SKM-1 treated with dmso at 0.1 percent for 144 hours (cell line): Measurements from ENCODE around the gene LRRC37A3.
"Not testable (repeated sequence)": the region's sequence is repeated elsewhere in the genome, so short reads cannot be mapped to it uniquely, and the experiment has no call there.

Experiments used
- DNase-seq: peaks from one replicate; lab custom pipeline; 2025; ENCODE audit not compliant: unreplicated experiment; lab: John Stamatoyannopoulos, UW

The LRRC37A3 gene

DNA sequence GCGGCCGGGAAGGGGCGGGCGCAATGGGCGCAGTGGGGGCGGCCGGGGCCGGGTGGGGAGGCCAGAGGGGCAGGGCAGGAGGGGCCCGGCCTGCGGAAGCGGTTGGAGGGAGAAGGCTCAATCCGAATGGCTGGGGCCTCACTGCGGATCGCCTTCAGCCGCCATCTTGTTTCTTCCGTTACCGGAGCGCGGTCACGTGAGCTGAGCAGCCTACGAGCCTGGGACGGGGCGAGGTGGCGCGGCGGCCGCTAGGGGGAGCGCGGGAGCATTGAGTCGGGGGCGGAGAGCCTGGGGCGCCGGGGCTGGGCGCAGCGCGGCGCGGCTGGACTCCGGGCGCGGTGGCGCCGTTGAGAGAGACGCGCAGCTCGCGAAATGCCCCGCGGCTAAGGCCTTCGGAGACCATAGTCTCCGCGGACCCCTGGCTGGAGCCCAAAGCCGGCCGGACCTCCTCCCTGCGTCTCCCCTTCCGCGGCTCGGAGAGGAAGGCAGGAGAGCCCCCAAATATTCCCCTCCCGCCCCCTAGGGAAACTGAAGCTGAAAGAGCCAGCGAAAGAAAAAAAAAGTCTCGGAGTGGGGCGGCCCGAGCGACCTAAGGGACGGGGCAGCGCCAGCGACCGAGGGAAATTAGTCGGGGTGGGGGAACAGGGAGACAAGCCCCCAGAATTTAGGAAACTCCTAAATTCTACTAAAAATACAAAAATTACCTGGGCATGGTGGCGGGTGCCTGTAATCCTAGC lies at the start of gene LRRC37A3:
Gene LRRC37A3 (minus strand): TSS at position 190 of the 737 bp plus-strand sequence. CDS start 22,221 bp downstream, outside the sequence.
- DNase-seq = peak; percentile 77

DNA sequence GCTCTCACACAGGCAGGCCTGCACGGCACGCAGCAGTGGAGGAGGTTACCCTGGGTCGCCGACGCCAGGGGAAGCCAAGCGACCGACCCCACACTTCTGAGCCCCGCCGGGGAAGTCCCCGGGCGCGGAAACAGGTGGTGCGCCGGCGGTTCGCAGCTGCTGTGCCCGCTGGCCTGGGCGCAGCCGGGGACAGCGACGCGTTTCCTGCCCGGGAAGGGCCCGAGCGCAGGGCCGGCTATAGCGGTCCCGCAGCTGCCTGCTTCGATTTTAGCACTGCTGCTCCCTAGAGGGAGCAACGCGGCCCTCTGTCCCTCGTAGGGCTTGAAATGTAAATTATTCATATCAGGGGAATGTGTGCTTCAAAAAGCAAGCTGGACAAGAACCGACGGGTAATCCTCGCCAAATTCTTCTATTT lies 46.6 kb upstream of the LRRC37A3 start:
- DNase-seq = not testable (repeated sequence)

DNA sequence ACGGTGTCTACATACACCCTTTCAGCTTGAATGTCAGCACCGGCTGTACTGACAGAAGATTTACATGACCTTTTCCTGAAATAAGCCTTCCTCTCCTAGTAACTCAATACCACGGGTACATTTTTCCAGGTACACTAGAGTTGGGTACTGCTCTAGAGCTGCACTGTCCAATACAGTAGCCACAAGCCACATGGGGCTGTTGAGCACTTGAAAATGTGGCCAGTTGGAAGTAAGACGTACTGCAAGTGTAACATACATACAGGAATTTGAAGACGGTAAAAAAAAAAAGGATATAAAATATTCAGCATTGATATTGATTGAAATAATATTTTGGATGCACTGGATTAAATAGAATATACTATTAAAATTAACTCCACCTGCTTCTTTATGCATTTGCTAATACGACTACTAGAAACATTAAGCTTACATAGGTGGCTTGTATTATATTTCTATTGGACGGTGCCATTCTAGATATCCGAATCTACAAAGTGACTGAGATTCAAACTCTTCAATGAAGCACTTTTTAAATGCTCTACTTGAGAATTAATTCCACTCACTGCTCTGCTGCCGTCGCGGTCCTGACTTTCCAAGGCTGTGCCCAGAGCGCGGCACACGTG lies 46.1 kb upstream of the LRRC37A3 start:
- not testable (repeated sequence) for DNase-seq

DNA sequence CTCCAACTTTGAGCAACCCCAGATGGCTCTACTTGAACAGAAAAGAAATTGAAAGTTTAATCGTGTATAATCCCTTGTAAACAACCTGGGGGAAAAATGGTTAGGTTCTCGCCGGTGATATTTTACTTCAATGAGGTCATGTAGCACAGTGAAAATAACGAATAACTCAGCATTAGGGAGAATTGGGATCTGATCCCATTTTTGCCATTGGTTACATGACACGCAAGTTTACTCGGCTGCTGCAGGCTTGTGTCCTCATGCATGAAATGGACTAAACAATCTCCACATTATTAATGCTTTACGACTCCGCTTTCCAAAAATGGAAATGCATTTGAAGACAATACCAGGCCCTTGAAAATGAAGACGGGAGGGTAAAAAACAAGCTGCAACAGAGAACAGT lies 45.5 kb upstream of the LRRC37A3 start:
- DNase-seq = no peak

DNA sequence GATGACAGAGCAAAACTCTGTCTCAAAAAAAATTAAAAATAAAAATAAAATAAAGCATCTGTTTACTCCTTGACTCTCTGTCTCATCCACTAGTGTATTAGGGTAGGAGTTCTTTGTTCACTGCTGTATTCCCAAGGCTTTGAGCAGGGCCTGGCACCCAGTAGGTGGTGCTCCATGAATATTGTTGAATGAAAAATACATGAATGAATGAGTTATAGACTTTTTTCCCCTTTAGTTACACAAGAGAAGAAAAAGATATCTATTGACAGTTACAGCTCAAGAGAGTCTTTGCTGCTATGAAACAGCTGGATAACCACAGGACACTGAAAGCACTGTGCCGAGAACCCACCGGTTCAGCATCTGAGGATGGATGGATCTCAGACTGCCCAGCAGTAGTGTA lies 44.5 kb upstream of the LRRC37A3 start:
- not testable (repeated sequence) for DNase-seq

DNA sequence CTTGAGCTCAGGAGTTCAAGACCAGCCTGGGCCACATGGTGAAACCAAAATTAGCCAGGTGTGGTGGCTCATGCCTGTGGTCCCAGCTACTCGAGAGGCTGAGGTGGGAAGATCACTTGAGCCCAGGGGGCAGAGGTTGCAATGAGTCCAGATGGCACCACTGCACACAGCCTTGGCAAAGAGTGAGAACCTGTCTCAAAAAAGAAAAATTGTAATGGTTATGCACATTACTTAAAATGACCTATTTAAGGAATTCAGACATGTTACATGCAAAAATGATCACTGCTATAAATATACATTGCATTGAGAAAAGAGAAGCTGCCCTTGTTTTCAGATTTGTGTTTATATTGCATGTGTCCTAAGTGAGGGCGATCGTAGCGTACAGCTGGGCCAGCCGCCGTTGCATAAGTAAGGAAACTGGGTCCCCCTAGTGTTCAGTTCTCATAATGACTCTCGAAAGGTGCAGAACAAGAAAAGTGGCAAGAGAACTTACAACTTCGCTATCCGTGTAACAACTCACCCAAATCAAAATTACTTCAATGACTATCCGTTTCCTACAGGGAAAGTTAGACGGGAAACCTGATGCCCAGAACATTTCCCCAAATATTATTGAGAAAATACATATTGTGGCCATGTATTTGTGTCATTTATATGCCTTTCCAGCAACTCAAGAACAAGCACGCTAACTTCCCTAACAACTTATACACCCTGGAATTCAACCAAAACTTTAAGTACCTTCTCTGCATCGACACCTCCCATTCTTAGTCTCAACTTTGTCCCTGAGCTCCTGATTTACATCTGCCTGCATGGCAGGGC lies 42.5 kb upstream of the LRRC37A3 start:
- DNase-seq = peak; percentile 69

DNA sequence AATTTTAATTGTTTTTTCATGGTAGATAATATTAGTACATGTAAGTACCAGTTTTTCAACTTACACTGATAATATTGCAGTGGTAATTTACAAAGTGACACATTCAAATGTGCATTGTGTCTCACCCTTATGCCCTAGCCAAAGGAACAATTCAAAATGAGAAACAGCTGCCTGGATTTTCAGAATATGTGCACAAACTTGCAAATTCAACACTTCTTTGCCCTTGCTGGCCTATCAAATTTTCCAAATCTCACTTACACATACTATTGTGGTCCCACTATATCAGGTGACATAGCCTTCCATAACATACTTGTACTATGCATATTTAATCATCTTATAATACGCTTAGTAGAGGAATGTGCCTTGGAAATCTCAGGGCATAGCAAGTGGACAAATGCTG lies 32.6 kb upstream of the LRRC37A3 start:
- no peak for DNase-seq

DNA sequence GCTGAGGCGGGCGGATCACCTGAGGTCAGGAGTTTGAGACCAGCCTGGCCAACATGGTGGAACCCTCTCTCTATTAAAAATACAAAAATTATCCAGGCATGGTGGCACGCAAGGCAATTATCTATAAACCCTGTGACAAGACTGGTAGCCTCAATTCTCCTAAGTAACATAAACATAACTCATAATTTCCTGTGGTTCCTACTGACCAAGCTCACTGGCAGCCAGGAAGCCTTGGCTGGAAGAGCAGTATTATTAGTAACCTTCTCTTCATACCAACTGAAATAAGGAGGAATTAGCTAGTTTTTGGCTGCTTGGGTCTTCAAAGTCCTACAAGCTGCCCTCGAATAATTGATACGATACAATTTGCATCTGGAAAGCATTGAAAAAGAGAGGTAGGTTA lies 31.6 kb upstream of the LRRC37A3 start:
- DNase-seq = no peak

DNA sequence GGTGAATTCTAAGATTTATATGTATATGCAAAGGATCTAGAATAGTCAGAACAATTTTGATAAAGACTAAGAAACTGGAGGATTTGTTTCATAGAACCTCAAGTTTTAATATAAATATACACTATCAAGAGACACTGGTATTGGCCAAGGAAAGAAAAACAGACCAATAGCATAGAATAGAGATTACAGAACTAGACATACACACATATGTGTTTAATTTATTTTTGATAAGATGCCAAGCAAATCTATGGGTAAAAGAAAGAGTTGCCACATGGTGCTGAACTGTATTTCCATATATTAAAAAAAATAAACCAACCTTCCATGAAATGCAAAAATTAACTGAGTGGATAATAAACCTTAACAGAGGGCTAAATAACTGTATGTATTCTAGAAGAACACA lies 27.9 kb upstream of the LRRC37A3 start:
- no peak for DNase-seq

DNA sequence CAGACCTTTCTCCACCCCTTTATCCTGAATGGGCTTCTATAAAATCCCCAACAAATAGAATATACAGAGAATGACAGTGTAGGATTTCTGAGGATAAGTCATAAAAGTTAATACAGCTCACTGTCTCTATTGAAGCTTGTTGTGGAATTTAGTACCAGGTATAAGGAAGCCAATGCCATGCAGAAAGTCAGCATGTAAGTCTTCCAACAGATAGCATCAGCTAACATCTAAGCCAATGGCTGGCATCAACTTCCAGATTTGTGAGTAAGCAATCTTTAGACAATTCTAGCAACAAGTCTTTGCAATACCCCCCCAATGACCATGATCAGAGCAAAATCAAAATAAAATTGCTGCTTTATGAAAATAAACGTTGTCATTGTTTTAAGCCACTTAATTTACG lies 22.5 kb upstream of the LRRC37A3 start:
- no peak for DNase-seq

DNA sequence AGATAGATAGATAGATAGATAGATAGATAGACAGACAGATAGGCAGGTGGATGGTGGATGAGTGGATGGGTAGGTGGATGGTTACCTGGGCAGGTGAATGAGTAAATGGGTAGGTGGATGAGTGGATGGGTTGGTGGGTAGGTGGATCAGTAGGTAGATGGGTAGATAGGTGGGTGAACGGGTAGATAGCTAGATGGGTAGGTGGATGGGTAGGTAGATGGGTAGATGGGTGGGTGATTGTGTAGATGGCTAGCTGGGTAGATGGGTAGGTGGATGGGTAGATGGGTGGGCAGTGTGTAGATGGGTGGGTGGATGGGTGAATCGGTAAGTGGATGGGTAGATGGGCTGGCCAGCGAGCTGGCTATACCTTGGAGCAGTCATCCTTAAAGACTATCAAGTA lies 21.8 kb upstream of the LRRC37A3 start:
- no peak for DNase-seq

DNA sequence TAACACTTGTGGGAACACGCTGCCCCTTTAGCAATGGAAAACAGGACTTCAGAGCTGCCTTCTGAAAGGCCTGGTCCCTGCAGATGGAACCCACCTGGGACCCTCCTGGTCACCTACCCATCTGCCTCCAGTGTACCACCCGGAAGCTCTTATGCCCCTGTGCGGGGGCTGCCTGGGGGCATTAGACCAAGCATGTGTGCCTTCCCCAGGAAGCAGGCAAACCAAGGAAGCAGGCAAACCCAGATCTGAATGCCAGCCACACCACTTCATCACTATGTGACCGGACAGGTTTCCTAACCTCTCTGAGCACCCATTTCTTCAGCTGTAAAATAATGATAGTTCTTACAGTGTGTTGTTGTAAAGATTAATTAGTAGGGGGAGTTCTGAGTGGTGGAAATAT lies 20.8 kb upstream of the LRRC37A3 start:
- no peak for DNase-seq

DNA sequence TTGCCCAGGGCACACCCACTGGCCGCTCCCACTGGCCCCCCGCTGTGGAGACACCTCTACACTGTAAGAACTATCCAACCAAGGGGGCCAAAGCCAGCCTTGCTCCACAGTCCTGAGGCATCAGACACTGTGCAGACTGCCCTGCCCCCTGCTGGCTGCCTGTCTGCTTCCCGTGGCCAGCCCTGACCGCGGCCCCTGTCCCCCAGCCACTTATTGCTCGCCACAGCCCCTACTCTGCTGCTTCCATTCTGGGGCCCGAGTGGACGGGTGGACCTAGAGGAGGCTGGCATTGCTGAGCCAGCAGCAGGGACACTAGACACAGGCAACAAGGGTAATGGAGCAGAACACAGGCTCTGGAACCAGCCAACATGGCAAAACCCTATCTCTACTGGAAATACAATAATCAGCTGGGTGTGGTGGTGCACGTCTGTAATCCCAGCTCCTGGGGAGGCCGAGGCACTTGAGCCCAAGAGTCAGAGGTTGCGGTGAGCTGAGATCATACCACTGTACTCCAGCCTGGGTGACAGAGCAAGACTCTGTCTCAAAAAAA lies 19.7 kb upstream of the LRRC37A3 start:
- peak; percentile 0 for DNase-seq

DNA sequence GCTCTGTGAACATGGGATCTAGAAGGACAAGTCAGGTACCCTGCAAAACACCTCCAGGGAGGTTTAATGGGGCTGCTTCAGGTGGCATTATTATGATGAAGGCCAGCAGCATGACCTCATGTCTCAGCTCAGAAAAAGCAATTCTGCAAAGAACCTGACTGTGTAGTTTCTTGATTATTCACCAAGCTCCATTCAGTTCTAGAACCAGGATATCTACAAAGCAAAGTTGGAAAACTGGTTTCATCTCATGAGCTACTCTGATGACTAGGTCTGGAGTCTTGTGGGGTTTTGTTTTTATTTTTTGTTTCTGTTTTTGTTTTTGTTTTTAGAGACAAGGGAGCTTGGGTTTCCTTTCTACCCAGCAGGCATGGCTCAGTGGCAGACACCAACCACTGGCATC lies 19.0 kb upstream of the LRRC37A3 start:
- DNase-seq = no peak

DNA sequence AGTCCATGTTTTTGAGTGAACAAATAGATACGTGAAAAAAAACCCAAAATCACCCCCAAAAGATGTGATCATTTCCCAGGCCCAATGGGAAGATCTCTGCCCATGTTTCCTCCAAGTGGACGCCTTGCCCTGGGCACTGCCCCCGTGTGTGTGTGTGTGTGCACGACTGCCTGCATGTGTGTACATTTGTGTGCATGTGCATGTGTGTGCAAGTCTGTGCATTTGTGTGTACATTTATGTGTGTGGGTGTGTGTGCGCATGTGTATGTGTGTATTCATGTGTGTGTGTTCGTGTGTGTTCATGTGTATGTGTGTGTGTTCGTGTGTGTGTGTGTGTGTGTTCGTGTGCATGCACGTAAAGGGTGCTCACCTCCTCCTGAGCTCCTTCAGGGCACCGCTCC lies 16.8 kb upstream of the LRRC37A3 start:
- DNase-seq = no peak

DNA sequence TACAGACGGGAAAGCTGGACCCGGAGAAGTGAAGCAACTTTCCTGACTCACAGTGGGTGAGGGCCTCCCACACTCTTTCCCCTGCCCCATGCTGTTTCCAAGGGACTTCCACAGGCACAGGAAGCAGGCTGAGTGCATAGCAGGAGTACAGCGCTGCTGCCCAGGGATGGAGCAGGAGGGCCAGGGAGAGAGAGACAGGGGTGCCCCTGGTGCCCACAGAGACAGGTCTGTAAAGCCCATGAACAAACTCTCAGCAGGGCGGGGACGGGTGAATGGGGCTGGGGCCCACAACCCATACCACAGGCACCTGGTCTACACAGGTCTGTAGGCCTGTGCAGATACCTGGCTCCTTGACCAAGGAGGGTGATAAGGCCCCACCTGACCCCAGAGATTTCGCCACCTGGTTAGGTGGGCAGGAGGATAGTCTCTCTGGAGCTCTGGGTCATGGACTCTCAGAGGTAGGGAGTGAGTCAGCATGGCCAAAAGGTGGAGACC lies 15.1 kb upstream of the LRRC37A3 start:
- not testable (repeated sequence) for DNase-seq

DNA sequence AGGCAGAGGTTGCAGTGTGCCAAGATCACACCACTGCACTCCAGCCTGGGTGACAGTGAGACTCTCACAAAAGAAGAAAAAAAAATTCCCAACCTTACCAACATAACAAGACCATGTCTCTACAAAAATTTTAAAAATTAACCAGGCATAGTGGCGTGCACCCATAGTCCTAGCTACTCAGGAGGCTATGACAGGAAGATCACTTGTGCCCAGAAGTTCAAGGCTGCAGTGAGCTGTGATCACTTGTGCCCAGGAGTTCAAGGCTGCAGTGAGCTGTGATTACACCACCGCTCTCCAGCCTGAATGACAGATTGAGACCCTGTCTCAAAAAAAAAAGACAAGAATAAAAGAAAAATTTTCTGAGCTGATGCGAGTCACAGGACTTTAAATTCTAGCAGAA lies 13.6 kb upstream of the LRRC37A3 start:
- DNase-seq = not testable (repeated sequence)

DNA sequence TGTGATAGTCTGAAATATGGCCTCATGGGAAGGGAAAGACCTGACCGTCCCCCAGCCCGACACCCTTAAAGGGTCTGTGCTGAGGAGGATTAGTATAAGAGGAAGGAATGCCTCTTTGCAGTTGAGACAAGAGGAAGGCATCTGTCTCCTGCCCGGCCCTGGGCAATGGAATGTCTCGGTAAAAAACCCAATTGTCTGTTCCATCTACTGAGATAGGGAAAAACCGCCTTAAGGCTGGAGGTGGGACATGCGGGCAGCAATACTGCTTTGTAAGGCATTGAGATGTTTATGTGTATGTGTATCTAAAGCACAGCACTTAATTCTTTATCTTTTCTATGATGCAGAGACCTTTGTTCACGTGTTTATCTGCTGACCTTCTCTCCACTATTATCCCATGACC lies 11.1 kb upstream of the LRRC37A3 start:
- DNase-seq = not testable (repeated sequence)

DNA sequence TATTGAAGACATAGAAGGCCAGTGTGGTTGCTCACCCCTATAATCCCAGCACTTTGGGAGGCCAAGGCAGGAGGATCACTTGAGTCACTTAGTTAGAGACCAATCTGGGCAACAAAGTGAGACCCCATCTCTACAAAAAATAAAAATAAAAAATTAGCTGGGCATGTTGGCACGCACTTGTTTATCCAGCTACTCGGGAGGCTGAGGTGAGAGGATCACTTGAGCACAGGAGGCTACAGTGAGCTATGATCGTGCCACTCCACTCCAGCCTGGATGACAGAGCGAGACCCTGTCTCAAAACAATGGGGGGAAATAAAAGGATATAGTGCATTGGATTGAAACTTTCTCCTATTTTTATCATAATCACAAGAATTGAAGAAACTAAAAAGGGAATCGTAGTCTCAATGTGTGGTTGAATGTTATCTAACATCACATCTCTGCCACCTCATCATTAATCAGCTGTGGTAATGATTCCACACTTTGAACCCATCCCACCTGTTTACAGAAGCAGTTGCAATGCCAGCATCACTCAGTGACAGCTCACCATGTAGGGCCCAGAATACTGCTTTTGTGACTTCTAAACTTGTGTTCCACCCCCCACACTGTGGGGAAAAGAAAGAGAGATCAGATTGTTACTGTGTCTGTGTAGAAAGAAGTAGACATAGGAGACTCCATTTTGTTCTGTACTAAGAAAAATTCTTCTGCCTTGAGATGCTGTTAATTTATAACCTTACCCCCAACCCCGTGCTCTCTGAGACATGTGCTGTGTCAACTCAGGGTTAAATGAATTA lies 10.3 kb upstream of the LRRC37A3 start:
- DNase-seq = not testable (repeated sequence)

DNA sequence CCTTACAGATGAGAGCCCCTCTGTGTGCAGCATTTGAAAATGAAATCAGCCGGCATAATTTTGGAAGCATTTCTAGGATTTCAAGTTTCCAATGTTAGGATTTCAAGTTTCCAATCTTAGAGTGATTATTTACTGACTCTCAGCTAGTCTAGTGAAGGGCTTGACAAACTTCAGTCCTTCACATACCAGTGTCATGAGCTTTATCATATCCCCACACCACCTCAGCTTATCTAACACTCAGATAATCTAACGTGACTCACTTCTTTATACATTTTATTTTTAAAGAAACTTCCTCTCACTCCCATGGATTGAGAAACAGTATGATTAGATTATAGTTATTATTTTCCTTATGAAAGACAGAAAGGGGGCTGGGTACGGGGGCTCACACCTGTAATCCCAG lies 9.4 kb upstream of the LRRC37A3 start:
- DNase-seq = not testable (repeated sequence)

DNA sequence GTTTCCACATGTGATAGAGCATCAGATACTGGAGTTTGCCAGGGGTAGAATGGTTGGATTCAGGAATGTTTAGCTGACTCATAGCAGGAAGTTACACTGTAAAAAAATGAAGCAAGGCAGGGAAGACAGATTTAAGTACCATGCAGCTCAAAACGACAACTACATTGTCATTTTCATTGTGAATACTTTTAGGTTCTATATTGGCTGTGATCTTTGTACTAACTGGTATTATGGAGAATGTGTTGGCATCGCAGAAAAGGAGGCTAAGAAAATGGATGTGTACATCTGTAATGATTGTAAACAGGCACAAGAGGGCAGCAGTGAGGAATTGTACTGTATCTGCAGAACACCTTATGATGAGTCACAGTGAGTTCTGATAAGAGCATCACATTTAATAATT lies 8.2 kb upstream of the LRRC37A3 start:
- peak; percentile 53 for DNase-seq
